PC-9 (cell line): Measurements from ENCODE around the gene TMEM138.

ENCODE experiments used
- EZH2 ChIP-seq: fragments of 200-600 bp; sonication (generic); IDR thresholded peaks from 2 replicates; pipeline ENCODE4 v1.8.0; 2017; ENCODE audit warnings: antibody characterized with exemption, low read depth
- TF ChIP-seq, protein P1 (sequence below): fragments of 200-600 bp; sonication (generic); conservative IDR thresholded peaks from 2 replicates; pipeline ENCODE4 v1.6.1; 2017; ENCODE audit warnings: mixed run types, antibody characterized with exemption, mild to moderate bottlenecking, moderate library complexity

DNA sequence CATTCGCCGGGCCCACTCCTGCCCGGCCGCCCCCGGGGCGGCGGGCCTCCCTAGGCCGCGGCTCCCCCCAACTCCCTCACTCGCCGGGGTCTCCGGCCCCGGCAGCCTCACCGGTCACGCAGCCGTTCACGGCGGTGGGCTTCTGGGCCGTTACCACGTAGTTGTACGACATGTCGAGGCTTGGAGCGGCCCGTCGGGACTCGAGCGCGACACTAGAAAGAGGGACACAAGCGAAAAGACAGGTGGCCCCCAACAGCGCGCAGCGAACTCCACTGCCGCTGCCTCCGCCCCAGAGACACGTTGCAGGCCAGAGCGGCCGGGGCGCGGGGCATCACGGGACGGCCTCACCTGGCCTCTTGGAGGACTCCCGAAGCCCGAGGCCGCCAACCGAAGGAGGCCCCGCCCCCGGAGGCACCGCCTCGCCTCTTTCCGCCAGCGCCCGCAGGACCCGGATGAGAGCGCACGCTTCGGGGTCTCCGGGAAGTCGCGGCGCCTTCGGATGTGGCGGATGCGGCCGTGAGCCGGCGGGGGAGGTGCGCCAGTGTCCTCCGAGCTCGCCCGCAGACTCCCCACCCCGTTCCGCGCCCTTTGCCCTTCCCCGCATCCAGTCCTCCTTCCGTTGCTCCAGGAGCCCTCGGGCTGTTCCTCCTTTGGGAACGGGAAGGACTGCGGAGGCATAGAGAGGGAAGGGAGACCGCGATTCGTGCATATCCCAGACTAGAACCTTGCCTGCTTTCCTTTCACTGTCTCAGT lies 29.2 kb upstream of the TMEM138 start, which contains the start of the genes DDB1 and TKFC:
- TF ChIP-seq, protein P1, sequence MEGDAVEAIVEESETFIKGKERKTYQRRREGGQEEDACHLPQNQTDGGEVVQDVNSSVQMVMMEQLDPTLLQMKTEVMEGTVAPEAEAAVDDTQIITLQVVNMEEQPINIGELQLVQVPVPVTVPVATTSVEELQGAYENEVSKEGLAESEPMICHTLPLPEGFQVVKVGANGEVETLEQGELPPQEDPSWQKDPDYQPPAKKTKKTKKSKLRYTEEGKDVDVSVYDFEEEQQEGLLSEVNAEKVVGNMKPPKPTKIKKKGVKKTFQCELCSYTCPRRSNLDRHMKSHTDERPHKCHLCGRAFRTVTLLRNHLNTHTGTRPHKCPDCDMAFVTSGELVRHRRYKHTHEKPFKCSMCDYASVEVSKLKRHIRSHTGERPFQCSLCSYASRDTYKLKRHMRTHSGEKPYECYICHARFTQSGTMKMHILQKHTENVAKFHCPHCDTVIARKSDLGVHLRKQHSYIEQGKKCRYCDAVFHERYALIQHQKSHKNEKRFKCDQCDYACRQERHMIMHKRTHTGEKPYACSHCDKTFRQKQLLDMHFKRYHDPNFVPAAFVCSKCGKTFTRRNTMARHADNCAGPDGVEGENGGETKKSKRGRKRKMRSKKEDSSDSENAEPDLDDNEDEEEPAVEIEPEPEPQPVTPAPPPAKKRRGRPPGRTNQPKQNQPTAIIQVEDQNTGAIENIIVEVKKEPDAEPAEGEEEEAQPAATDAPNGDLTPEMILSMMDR = no peak; the same call in 1 of the 2 replicates
- no peak for TF ChIP-seq EZH2
